22Rv1 (cell line): ENCODE results near the gene DNASE1L1.

ENCODE experiments used
- ZFX ChIP-seq: fragments of 450-650 bp; IDR thresholded peaks from 2 replicates; pipeline ENCODE4 v1.6.1; 2017; ENCODE audit warnings: antibody characterized with exemption, borderline replicate concordance
- TF ChIP-seq, protein P1 (sequence below): fragments of 450-650 bp; IDR thresholded peaks from 2 replicates; pipeline ENCODE4 v1.5.1; 2017; ENCODE audit warnings: mild to moderate bottlenecking

DNA sequence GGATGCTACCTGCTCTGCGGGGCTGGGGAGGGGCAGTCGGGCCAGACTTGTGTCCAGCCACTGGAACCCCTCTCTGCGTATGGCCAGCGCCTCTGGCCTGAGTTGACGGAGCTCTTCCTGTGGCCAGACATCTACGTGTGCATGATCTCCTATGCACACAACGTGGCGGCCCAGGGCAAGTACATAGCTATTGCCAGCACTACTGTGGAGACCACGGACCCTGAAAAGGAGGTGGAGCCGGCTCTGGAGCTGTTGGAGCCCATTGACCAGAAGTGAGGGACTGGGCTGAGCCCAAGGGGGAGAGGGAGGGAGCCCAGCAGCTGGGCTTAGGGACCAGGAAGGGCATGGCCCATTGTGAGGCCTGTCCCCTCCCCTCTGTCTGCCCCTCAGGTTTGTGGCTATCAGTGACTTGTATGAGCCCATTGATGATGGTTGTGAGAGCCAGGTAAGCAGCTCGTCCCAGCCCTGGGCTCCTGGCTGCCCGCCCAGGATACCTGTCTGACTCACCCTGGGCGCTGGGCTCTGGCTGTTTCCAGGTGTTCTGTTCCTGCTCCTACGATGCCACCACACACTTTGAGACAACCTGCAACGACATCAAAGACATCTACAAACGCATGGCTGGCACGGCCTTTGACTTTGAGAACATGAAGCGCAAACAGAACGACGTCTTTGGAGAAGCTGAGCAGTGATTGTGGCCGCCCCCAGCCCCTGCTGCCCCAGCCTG lies 33.1 kb upstream of the DNASE1L1 start:
- TF ChIP-seq, protein P1, sequence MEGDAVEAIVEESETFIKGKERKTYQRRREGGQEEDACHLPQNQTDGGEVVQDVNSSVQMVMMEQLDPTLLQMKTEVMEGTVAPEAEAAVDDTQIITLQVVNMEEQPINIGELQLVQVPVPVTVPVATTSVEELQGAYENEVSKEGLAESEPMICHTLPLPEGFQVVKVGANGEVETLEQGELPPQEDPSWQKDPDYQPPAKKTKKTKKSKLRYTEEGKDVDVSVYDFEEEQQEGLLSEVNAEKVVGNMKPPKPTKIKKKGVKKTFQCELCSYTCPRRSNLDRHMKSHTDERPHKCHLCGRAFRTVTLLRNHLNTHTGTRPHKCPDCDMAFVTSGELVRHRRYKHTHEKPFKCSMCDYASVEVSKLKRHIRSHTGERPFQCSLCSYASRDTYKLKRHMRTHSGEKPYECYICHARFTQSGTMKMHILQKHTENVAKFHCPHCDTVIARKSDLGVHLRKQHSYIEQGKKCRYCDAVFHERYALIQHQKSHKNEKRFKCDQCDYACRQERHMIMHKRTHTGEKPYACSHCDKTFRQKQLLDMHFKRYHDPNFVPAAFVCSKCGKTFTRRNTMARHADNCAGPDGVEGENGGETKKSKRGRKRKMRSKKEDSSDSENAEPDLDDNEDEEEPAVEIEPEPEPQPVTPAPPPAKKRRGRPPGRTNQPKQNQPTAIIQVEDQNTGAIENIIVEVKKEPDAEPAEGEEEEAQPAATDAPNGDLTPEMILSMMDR: no peak
- TF ChIP-seq ZFX: no peak
